Activated CD4-positive, alpha-beta T cell treated with anti-CD3 and anti-CD28 coated beads for 48 hours (primary cell): ENCODE measurements around the gene UTP11.

Experiments used
- DNase-seq: peaks from one replicate; pipeline ENCODE4 v3.0.0-alpha.2; 2020

The UTP11 gene

GRCh38 chr1:38073534-38074301 is 61.2 kb downstream of the UTP11 start:
- no peak for DNase-seq

DNA sequence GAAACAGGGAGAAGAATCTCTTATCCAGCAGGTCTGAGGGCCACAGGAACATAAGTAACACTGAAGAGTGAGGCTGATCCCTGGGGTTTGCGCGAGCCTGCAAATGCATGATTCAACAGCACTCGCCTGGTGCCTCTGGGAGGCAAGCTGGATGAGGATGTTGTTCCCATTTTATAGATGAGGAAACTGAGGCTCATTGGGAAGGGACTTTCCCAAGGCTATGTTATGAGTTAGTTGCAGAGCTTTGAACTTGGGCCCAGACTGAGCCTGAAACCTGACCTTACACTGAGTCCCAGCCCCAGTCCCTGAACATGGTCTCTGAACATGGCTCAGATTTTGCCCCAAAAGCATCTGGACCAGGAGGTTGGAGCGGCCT is 61.8 kb downstream of the UTP11 start:
- no peak for DNase-seq
